Muscle of leg (tissue), 11 donors: Measurements from ENCODE around the gene DHX15. TPM values are rescaled to one million over a fixed set of nuclear protein-coding genes. Genes with fewer than 3 reads are reported as not detected.
A peak's percentile ranks its signal among the peaks of the same experiment; 100 is the strongest.
"Not testable (repeated sequence)": the region's sequence is repeated elsewhere in the genome, so short reads cannot be mapped to it uniquely, and the experiment has no call there.

ENCODE experiments used
- DNase-seq: peaks from one replicate; pipeline ENCODE4 v3.0.0; 2013
- H3K27ac ChIP-seq: one replicate; pipeline ENCODE4 v1.5.1; 2013; ENCODE audit warnings: mild to moderate bottlenecking, low read length, control low read depth
- H3K27me3 ChIP-seq: one replicate; pipeline ENCODE4 v1.6.1; 2013; ENCODE audit warnings: low read length; ENCODE audit not compliant: control insufficient read depth, insufficient read depth
- H3K36me3 ChIP-seq: one replicate; pipeline ENCODE4 v1.6.1; 2013; ENCODE audit warnings: low read length; ENCODE audit not compliant: control insufficient read depth, insufficient read depth
- H3K4me1 ChIP-seq: one replicate; pipeline ENCODE4 v1.6.1; 2013; ENCODE audit warnings: low read length; ENCODE audit not compliant: control insufficient read depth, insufficient read depth
- H3K4me3 ChIP-seq: one replicate; pipeline ENCODE4 v1.5.1; 2013; ENCODE audit warnings: low read length, control low read depth
- H3K9me3 ChIP-seq: replicated peaks from 2 replicates; pipeline ENCODE4 v1.6.1; 2013; ENCODE audit warnings: low read depth, low read length; ENCODE audit not compliant: control insufficient read depth
- WGBS: methylation state at CpG from one replicate; pipeline ENCODE4 v1.1.5; 2013; ENCODE audit warnings: missing lambda C conversion rate; ENCODE audit not compliant: insufficient coverage; 5-methylcytosine and 5-hydroxymethylcytosine counted together
- polyA plus RNA-seq, 8 donors: library from polyadenylated mRNA; unstranded; fragments of 120-200 nt; gene quantifications; one replicate each; pipeline versions ENCODE4 v1.2.1 to v1.2.3, GENCODE V29; 2013; ENCODE audit warnings: inconsistent platforms in 1 of 8, low replicate concordance in 1 of 8; ENCODE audit not compliant: insufficient read length in 8 of 8, insufficient read depth in 1 of 8
- total RNA-seq: library from RNA; stranded (reverse); fragments of 120-200 nt; gene quantifications from one replicate; pipeline ENCODE4 v1.2.4, GENCODE V29; 2013

DHX15 gene
- total and polyA plus RNA-seq, 9 donors, result 97.5 to 134 (median 113) TPM

- Histone ChIP-seq H3K27me3 (no peaks in the 10 kb centered on the region), H3K9me3 (no peaks in the 10 kb centered on the region), H3K4me3 (no peak overlapping the region), H3K36me3 (peaks cover 3% of the 10 kb centered on the region), H3K27ac (no peak overlapping the region), H3K4me1 (no peaks in the 10 kb centered on the region)
- DNase-seq, result peak; percentile 19
- 80% methylated on average over 1 of the region's 1 CpG for WGBS
Observed at GRCh38 chr4:24519649-24520048, 64.7 kb downstream of the DHX15 start.

GRCh38 chr4:24517676-24518075 lies 66.7 kb downstream of the DHX15 start:
- Histone ChIP-seq H3K27ac (no peak overlapping the region), H3K9me3 (no peaks in the 10 kb centered on the region), H3K4me1 (no peaks in the 10 kb centered on the region), H3K27me3 (no peaks in the 10 kb centered on the region), H3K36me3 (peaks cover 7% of the 10 kb centered on the region), H3K4me3 (no peak overlapping the region)
- WGBS, result 100% methylated on average over 1 of the region's 2 CpGs
- DNase-seq, result no peak

GRCh38 chr4:24516926-24517325 lies 67.4 kb downstream of the DHX15 start:
- Histone ChIP-seq H3K4me3 (no peak overlapping the region), H3K9me3 (no peaks in the 10 kb centered on the region), H3K27ac (no peak overlapping the region), H3K27me3 (no peaks in the 10 kb centered on the region), H3K36me3 (peaks cover 7% of the 10 kb centered on the region), H3K4me1 (no peaks in the 10 kb centered on the region)
- no peak for DNase-seq

GRCh38 chr4:24515698-24516097 lies 68.7 kb downstream of the DHX15 start:
- Histone ChIP-seq H3K27me3 (no peaks in the 10 kb centered on the region), H3K36me3 (peaks cover 7% of the 10 kb centered on the region), H3K4me3 (no peak overlapping the region), H3K9me3 (no peaks in the 10 kb centered on the region), H3K27ac (no peak overlapping the region), H3K4me1 (no peaks in the 10 kb centered on the region)
- WGBS, result 100% methylated on average over 3 of the region's 5 CpGs
- DNase-seq, result no peak

DNA sequence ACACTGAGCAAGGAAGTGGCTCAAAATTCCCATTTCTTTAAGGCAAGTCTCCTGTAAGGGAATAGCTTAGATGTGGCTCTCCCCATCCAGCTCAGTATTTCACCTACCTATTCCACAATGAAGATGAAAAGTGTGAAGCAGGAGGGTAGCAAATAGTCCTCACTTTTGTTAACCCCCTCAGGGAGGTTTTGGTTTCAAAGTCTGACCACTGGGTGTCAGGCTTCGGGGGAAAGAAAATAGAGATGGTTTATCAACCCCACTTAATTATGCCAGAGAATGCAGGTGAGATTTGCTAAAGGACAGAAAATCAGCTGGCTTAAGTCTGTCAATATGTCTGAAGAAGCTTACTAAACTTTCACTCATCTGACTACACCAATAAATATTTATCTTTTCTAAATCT lies 69.5 kb downstream of the DHX15 start:
- H3K4me3 ChIP-seq, result no peak overlapping the region
- no CpG with 5 or more reads among the region's 1 CpG for WGBS
- no peaks in the 10 kb centered on the region for H3K4me1 ChIP-seq
- DNase-seq, result no peak
- peaks cover 7% of the 10 kb centered on the region for H3K36me3 ChIP-seq
- no peak overlapping the region for H3K27ac ChIP-seq
- H3K27me3 ChIP-seq, result no peaks in the 10 kb centered on the region
- no peaks in the 10 kb centered on the region for H3K9me3 ChIP-seq

GRCh38 chr4:24513718-24514117 lies 70.6 kb downstream of the DHX15 start:
- H3K9me3 ChIP-seq, result no peaks in the 10 kb centered on the region
- peaks cover 7% of the 10 kb centered on the region for H3K36me3 ChIP-seq
- no peak overlapping the region for H3K27ac ChIP-seq
- H3K4me1 ChIP-seq, result no peaks in the 10 kb centered on the region
- no peak for DNase-seq
- H3K27me3 ChIP-seq, result no peaks in the 10 kb centered on the region
- WGBS, result 40% methylated on average over 1 of the region's 2 CpGs
- no peak overlapping the region for H3K4me3 ChIP-seq

GRCh38 chr4:24511371-24512063 lies 72.8 kb downstream of the DHX15 start:
- H3K4me1 ChIP-seq, result no peaks in the 10 kb centered on the region
- no peaks in the 10 kb centered on the region for H3K9me3 ChIP-seq
- H3K27me3 ChIP-seq, result no peaks in the 10 kb centered on the region
- peaks cover 7% of the 10 kb centered on the region for H3K36me3 ChIP-seq
- H3K4me3 ChIP-seq, result no peak overlapping the region
- H3K27ac ChIP-seq, result no peak overlapping the region
- no CpG with 5 or more reads among the region's 5 CpGs for WGBS
- no peak for DNase-seq

- WGBS, result 83% methylated on average over 1 of the region's 5 CpGs
- H3K9me3 ChIP-seq, result no peaks in the 10 kb centered on the region
- no peak overlapping the region for H3K27ac ChIP-seq
- H3K4me1 ChIP-seq, result no peaks in the 10 kb centered on the region
- no peak for DNase-seq
- no peaks in the 10 kb centered on the region for H3K27me3 ChIP-seq
- no peak overlapping the region for H3K4me3 ChIP-seq
- H3K36me3 ChIP-seq, result peaks cover 4% of the 10 kb centered on the region
Observed at GRCh38 chr4:24510091-24510490, 74.3 kb downstream of the DHX15 start.

GRCh38 chr4:24508541-24508940 lies 75.8 kb downstream of the DHX15 start:
- no peak overlapping the region for H3K27ac ChIP-seq
- H3K27me3 ChIP-seq, result no peaks in the 10 kb centered on the region
- 80% methylated on average over 1 of the region's 2 CpGs for WGBS
- H3K36me3 ChIP-seq, result no peaks in the 10 kb centered on the region
- H3K4me1 ChIP-seq, result no peaks in the 10 kb centered on the region
- no peak for DNase-seq
- H3K9me3 ChIP-seq, result no peaks in the 10 kb centered on the region
- no peak overlapping the region for H3K4me3 ChIP-seq

DNA sequence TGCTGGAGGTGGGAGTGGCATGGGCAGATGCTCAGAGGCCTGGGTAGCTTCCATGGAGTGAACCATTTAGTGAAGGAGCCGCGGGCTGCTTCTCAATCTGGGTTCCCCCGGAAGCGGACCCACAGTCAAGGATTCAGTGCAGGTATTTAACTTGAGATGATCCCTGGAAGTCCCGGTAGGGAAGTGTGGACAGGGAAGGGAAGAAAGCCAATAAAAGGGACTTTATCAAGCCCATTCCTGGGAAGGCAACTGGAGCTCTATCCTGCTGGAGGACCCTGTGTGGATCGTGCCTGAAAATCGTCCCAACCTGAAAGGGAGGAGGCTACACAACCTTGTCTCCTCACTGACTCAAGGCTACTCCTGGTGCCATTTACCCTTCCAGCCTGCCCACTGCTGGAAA lies 76.9 kb downstream of the DHX15 start:
- no peaks in the 10 kb centered on the region for H3K36me3 ChIP-seq
- H3K27ac ChIP-seq, result no peak overlapping the region
- whole genome bisulfite sequencing, result 98% methylated on average over 5 of the region's 7 CpGs
- no peaks in the 10 kb centered on the region for H3K9me3 ChIP-seq
- no peaks in the 10 kb centered on the region for H3K4me1 ChIP-seq
- H3K4me3 ChIP-seq, result no peak overlapping the region
- H3K27me3 ChIP-seq, result no peaks in the 10 kb centered on the region
- no peak for DNase-seq

DNA sequence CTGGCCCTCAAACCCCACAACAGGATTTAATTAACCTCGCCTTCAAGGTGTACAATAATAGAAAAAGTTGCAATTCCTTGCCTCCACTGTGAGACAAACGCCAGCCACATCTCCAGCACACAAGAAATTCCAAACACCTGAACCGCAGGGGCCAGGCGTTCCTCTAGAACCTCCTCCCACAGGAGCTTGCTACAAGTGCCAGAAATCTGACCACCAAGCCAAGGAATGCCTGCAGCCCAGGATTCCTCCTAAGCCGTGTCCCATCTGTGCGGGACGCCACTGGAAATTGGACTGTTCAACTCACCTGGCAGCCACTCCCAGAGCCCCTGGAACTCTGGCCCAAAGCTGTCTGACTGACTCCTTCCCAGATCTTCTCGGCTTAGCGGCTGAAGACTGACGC lies 81.3 kb downstream of the DHX15 start:
- H3K9me3 ChIP-seq, DNase-seq, H3K4me1 ChIP-seq, H3K27ac ChIP-seq, H3K27me3 ChIP-seq, H3K4me3 ChIP-seq, H3K36me3 ChIP-seq: not testable (repeated sequence)
- 77% methylated on average over 8 of the region's 10 CpGs for WGBS
